ENCODE data around the gene TDRD9.

The TDRD9 gene

DNA sequence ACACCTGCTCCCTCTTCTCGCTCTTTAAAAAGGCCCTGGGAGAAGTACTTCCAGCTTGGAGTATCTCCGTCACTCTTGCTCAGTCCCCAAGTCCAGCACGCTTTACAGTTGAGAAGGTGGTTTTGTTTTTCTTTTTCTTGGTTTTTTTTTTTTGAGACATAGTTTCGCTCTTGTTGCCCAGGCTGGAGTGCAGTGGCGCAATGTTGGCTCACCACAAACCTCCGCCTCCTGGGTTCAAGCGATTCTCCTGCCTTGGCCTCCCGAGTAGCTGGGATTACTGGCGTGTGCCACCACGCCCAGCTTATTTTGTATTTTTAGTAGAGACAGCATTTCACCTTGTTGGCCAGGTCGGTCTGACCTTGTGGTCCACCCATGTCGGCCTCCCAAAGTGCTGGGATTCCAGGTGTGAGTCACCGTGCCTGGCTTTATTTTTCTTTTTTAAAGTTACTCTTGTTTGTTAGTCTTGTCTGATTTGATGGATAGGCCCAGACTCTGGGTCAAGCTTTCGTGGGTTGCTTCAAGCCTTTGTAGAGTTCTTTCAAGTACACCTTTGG lies 1.9 kb downstream of the TDRD9 start:
- DNase-seq = no peak

DNA sequence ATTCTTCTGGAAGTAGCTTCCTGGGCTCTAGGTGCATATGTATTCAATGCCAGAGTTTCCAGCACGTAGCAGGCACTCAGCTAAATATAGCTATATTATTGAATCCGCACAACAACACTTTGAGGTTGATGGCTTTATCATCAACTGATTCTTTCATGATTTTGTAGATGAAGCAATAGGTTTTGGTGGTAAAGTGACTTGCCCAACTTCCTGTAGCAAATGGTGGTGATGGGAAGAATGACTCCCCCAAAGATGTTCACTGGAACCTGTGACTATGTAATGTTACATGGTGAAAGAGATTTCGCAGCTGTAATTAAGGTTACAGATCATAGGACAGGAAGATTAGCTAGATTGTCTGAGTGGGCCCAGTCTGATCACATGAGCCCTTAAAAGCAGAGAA lies 3.2 kb downstream of the TDRD9 start:
- DNase-seq = no peak

- no peak for DNase-seq
These were observed 4.7 kb downstream of the TDRD9 start for GRCh38 chr14:103932791-103933490.

GRCh38 chr14:103935102-103935501 lies 6.8 kb downstream of the TDRD9 start:
- no peak for DNase-seq

GRCh38 chr14:103941462-103941861 lies 13.2 kb downstream of the TDRD9 start:
- DNase-seq = no peak

- DNase-seq = no peak
These were observed 13.9 kb downstream of the TDRD9 start, which contains the start of gene RD3L for GRCh38 chr14:103941973-103942736. TSS of gene RD3L (minus strand) at chr14:103942529. CDS start at chr14:103941695, 834 bp downstream.

GRCh38 chr14:103943673-103944072 lies 15.4 kb downstream of the TDRD9 start:
- no peak for DNase-seq

DNA sequence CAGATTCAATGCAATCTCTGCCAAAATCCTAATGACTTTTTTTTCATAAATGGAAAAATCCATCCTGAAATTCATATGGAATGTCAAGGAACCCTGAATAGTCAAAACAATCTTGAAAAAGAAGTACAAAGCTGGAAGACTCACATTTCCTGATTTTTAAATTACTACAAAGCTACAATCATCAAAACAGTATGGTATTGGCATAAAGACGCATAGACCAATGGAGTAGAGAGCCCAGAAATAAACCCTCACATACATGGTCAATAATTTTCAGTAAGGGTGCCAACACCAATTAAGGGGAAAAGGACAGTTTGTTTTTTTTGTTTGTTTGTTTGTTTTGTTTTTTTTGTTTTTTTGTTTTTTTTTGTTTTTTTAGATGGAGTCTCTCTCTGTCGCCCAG lies 18.7 kb downstream of the TDRD9 start:
- no peak for DNase-seq

DNA sequence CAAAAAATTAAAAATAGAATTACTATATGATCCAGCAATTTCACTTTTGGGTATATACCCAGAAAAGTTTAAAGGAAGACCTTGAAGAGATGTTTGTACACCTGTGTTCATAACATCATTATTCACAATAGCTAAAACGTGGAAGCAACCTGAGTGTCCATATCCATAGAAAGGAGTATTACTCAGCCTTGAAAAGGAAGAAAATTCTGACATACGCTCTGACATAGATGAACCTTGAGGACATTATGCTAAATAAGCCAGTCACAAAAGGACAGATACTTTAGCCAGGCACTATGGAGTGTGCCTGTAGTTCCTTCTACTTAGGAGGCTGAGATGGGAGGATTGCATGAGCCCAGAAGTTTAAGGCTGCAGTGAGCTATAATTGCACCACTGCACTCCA lies 20.2 kb downstream of the TDRD9 start:
- no peak for DNase-seq

GRCh38 chr14:103949131-103949790 lies 21.0 kb downstream of the TDRD9 start:
- DNase-seq = no peak

- DNase-seq = no peak
These were observed 32.3 kb downstream of the TDRD9 start for GRCh38 chr14:103960457-103961055.

- no peak for DNase-seq
These were observed 33.8 kb downstream of the TDRD9 start for GRCh38 chr14:103961928-103962578.

DNA sequence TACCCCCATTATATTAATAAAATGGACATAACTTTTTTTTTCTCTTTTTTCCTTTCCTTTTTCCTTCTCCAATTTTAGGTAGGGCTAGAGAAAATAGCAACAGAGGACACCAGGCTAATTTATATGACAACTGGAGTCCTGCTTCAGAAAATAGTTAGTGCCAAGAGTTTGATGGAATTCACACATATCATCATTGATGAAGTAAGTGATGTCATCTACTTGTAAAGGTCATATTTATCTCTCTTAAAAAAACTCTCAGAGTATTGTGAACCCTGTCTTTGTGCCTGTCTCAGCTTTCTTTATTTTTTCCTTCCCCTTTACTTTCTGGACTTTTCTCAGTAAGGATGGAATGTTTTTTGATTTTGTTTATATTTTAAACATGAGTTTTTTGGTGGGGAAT lies 38.4 kb downstream of the TDRD9 start:
- DNase-seq = no peak

DNA sequence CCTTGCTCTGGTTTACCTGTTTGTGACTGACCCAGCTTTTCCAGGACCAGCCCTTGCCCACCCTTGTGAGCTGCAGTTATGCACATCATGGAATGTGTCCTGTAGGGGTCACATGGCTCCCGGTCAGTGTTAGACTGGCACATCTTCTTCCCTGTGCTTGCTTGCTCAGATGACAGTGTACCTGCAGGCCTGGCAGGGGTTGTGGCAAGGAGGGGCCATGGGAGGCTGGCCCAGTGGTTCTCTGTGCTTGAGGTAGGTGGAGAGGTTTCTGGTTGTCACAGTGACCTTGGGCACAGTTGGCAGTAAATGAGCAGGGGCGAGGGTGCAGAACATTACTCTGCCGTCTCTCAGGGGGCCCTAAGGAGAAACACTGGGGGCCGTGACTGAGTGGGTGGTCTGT lies 41.7 kb downstream of the TDRD9 start:
- DNase-seq = no peak

- no peak for DNase-seq
These were observed 45.1 kb downstream of the TDRD9 start for GRCh38 chr14:103973354-103973753.

DNA sequence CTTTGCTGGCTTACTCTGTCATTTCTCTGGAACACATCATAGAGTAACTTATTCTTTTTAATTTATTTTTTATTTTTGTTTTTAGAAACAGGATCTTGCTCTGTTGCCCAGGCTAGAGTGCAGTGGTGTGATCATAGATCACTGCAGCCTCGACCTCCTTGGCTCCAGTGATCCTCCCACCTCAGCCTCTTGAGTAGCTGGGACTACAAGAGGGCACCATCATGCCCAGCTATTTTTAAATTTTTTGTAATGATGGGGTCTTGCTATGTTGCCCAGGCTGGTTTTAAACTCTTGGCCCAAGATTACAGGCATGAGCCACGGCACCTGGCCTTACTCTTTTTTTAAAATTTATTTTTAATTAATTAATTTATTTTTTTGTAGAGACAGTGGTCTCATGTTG lies 46.3 kb downstream of the TDRD9 start:
- DNase-seq = no peak

DNA sequence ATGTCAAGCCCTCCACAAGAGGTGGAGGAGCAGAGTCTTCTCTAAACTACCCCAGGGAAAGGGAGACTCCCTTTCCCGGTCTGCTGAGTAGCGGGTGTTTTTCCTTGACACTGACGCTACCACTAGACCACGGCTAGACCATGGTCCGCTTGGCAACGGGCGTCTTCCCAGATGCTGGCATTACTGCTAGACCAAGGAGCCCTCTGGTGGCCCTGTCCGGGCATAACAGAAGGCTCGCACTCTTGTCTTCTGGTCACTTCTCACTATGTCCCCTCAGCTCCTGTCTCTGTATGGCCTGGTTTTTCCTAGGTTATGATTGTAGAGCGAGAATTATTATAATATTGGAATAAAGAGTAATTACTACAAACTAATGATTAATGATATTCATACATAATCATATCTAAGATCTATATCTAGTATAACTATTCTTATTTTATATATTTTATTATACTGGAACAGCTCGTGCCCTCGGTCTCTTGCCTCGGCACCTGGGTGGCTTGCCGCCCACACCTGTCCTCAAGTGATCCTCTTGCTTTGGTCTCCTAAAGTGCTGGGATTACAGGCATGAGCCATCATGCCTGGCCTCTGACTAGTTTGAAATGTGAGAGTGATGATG lies 52.5 kb downstream of the TDRD9 start:
- DNase-seq = peak; percentile 41 to 47

DNA sequence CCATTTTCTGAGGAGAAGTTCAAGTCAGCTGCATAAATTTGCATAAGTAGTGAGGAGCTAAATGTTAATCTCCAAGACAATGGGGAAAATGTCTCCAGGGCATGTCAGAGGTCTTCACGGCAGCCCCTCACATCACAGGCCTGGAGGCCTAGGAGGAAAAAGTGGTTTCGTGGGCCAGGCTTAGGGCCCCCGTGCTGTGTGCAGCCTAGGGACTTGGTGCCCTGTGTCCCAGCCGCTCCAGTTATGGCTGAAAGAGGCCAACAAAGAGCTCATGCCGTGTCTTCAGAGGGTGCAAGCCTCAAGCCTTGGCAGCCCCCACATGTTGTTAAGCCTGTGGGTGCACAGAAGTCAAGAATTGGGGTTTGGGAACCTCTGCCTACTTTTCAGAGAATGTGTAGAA lies 55.9 kb downstream of the TDRD9 start:
- DNase-seq = no peak

DNA sequence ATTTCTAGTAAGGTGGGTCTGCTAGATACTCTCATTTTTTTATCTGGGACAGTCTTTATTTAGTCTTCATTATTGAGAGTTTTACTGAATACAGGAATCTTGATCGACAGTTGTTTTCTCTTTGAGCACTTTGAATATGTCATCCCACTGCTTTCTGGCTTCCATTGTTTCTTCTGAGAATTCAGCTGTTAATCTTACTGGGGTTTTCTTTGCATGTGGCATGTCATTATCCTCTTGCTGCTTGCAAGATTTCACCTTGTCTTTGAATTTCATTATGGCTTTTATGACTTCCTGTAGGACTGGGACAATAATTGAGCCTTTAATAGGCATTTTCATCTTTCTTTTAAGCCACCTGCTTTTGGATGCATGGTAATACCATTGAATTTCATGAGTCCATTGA lies 60.8 kb downstream of the TDRD9 start:
- no peak for DNase-seq

DNA sequence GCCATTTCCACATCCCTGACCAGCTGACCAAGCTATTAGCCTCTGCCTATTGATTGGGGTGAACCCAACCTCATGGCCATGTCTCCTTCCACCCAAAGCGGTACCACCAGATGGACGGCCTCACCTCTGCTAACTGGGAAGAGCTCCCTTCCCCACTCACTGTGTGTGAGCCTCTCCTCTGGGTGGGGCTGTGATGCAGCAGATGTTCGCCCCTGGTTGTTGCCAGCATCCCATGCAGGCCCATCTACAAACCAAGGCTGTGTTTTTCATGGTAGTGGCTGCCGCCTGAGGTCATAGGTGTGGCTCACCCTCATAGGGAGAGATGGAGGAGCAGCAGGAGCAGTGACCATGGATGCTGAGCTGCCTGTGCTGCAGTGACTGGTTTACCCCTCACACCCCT lies 61.7 kb downstream of the TDRD9 start:
- DNase-seq = no peak

DNA sequence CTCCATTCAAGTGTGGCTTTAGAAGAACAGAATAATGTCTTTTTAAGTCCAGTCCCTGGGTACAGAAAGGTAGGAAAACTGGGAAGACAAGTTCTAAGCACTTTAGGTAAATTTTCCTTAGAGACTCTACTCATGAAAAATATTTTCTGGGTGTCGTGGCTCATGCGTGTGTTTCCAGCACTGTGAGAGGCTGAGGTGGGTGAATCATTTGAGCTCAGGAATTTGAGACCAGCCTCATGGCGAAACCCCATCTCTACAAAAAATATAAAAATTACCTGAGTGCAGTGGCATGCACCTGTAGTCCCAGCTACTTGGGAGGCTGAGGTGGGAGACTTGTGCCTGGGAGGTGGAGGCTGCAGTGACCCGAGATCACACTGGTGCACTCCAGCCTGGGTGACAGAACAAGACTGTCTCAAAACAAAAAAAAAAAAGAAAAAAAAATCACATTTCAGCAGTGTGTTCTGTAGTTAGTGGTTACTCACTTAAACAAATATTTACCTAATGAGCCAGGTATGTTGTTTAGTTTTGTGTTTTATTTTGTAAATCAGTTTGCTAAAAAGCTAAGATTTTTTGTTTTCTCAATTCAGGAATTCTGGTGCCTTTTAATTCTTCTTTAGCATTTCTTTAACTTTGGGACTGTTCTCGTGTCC lies 66.4 kb downstream of the TDRD9 start:
- DNase-seq = no peak

DNA sequence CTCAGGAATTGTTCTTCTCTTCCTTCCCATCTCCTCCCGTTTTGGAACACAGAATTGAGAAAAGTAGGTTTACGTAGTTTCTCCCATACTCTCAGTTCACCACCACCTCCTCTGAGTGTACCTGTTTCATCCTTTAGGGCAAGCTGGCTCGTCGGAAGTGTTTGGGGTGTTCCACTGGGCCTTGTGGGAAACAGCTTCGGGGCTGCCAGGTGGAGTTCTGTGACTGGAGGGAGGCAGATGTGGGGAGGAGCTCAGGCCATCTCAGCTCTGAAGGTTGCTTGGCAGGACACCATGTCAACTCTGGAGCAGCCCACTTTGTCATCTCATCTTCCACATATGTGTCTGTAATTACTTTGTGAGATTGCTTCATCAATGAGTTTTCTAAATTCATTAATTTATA lies 67.6 kb downstream of the TDRD9 start:
- no peak for DNase-seq

All from NCI-H446 (cell line).